ENCODE measurements around the gene GPHN. TPM values are rescaled to one million over a fixed set of nuclear protein-coding genes. Genes with fewer than 3 reads are reported as not detected.

GPHN gene
- total RNA-seq, 4 donors from 2014 or later, result 16.7 to 34.8 (median 27.0) TPM

DNA sequence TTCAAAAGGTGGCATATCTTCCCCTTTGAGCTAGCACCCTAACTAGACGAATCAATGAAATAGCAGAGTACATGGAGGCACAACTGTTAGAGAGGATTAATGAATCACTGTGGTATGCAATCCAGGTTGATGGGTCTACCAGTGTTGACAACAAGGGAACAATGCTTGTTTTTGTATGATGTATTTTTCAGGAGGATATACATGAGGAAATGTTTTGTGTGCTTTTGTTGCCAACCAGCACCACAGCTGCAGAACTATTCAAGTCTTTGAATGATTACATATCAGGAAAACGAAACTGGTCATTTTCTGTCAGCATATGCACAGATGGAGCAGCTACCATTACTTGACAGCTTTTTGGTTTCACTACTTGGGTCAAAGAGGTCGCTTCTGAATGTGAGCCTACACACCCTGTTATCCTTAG, 142.6 kb downstream of the GPHN start:
- H3K27me3 ChIP-seq, result no peaks in the 10 kb centered on the region
- H3K27ac ChIP-seq, result no peak overlapping the region
- WGBS, result 51% methylated on average over 3 of the region's 3 CpGs
- H3K4me1 ChIP-seq, result no peaks in the 10 kb centered on the region
- H3K4me3 ChIP-seq, result no peak overlapping the region
- no peaks in the 10 kb centered on the region for H3K9me3 ChIP-seq
- no peak for DNase-seq (ENCODE audit: low spot score in 2 of 2)
- H3K36me3 ChIP-seq, result no peaks in the 10 kb centered on the region
- TF ChIP-seq, protein P1, sequence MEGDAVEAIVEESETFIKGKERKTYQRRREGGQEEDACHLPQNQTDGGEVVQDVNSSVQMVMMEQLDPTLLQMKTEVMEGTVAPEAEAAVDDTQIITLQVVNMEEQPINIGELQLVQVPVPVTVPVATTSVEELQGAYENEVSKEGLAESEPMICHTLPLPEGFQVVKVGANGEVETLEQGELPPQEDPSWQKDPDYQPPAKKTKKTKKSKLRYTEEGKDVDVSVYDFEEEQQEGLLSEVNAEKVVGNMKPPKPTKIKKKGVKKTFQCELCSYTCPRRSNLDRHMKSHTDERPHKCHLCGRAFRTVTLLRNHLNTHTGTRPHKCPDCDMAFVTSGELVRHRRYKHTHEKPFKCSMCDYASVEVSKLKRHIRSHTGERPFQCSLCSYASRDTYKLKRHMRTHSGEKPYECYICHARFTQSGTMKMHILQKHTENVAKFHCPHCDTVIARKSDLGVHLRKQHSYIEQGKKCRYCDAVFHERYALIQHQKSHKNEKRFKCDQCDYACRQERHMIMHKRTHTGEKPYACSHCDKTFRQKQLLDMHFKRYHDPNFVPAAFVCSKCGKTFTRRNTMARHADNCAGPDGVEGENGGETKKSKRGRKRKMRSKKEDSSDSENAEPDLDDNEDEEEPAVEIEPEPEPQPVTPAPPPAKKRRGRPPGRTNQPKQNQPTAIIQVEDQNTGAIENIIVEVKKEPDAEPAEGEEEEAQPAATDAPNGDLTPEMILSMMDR (IDR thresholded peaks at IDR 0.05), result no peak

DNA sequence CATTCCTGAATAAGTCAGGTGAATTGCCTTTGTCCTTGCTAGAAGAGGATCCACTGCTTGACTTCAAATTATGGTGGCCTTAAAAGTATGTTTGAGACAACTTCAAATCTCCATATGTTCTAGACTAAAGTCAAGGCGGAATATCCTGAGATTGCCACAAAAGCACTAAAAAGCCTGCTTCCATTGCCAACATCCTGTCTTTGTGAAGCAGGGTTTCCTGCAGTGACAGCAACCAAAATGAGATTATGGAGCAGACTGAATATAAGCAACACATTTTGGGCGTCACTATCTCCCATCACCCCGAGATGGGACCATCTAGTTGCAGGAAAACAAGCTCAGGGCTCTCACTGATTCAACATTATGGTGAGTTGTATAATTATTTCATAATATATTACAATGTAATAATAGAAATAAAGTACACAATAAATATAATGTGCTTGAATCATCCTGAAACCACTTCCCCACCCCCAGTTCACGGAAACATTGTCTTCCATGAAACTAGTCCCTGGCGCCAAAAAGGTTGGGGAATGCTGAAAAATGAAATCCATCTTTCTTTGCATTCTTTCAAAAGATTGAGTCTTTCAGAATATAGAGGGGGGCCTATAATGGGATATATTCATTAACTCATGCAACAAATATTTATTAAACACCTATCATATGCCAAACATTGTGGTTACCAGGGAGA, 143.7 kb downstream of the GPHN start:
- 84% methylated on average over 5 of the region's 5 CpGs for WGBS

DNA sequence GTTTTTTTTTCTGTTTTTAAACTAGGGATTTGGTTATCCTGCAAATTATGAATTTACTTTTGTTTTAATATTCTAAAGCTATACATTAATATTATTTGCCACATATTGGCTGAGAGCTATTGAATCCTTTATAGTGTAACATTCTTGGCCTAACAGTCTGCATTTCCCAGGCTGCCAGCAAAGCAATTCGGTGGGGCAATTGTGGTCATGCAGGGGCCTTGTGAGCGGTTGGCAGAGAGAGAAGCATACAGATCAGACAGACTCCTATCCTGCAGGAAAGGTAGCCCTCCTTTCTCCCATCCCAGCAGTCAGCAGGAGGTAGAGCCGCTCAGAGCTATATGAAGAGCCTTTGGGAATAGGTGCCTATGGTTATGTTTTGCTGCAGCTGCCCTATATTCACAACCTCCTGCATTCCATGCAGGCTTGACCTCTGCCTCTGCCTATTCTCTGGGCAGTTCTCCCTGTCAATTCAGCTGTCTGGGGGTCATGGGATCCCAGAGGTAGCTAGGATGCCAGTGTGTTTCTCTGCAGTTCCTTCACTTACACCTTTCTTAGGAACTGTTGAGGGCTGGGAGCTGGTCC, 144.7 kb downstream of the GPHN start:
- Histone ChIP-seq H3K9me3 (peaks cover 12% of the 10 kb centered on the region), H3K4me1 (no peaks in the 10 kb centered on the region), H3K27me3 (no peaks in the 10 kb centered on the region), H3K27ac (no peak overlapping the region), H3K4me3 (no peak overlapping the region), H3K36me3 (no peaks in the 10 kb centered on the region)
- no peak for TF ChIP-seq EP300 (IDR thresholded peaks at IDR 0.05)
- TF ChIP-seq, protein P1 (IDR thresholded peaks at IDR 0.05), result no peak
- WGBS, result 89% methylated on average over 3 of the region's 3 CpGs
- no peak for DNase-seq (ENCODE audit: low spot score in 2 of 2)

More for the DNA sequence above, 143.7 kb downstream of the GPHN start:
- H3K27ac ChIP-seq, result no peak overlapping the region
- no peak for TF ChIP-seq POLR2AphosphoS5 (IDR thresholded peaks at IDR 0.05)
- TF ChIP-seq, protein P1 (IDR thresholded peaks at IDR 0.05), result no peak
- no peak for TF ChIP-seq EP300 (IDR thresholded peaks at IDR 0.05)
- no peaks in the 10 kb centered on the region for H3K27me3 ChIP-seq
- no peak overlapping the region for H3K4me3 ChIP-seq
- no peaks in the 10 kb centered on the region for H3K36me3 ChIP-seq
- peaks cover 4% of the 10 kb centered on the region for H3K9me3 ChIP-seq
- H3K4me1 ChIP-seq, result no peaks in the 10 kb centered on the region
- no peak for DNase-seq (ENCODE audit: low spot score in 2 of 2)

DNA sequence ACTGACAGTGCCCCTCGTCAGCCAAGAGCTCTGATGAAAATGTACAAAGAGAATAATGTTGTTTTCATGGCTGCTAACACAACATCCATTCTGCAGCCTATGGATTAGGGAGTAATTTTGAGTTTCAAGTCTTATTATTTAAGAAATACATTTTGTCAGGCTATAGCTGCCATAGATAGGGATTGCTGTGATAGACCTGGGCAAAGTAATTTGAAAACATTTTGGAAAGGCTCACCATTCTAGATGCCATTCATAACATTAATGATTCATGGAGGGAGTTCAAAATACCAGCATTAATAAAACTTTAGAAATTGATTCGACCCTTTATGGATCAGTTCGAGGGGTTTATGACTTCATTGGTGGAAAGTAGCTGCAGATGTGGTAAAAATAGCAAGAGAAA, 149.8 kb downstream of the GPHN start:
- Histone ChIP-seq H3K9me3 (peaks cover 12% of the 10 kb centered on the region), H3K27me3 (no peaks in the 10 kb centered on the region), H3K36me3 (no peaks in the 10 kb centered on the region), H3K27ac (no peak overlapping the region), H3K4me1 (no peaks in the 10 kb centered on the region), H3K4me3 (no peak overlapping the region)
- TF ChIP-seq EP300 (IDR thresholded peaks at IDR 0.05), result no peak
- TF ChIP-seq, protein P1 (IDR thresholded peaks at IDR 0.05), result no peak
- TF ChIP-seq POLR2A (IDR thresholded peaks at IDR 0.05), result no peak
- TF ChIP-seq POLR2AphosphoS5 (IDR thresholded peaks at IDR 0.05), result no peak
- WGBS, result 96% methylated on average over 3 of the region's 3 CpGs
- DNase-seq (ENCODE audit: low spot score in 2 of 2), result no peak

DNA sequence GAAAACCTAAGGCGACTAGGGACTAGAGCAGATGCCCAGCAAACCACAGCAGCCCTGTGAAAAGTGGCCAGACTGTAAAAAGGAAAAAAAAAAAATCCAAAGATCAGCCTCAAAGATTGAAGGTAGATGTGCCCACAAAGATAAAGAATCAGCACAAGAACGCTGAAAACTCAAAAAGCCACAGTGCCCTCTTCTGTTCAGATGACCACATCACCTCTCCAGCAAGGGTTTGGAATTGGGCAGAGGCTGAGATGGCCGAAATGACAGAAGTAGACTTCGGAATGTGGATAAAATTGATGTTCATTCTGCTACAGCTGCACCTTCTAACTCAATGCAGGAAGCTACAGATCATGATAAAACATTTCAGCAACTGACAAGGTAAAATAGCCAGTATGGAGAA, 154.4 kb downstream of the GPHN start:
- no peaks in the 10 kb centered on the region for H3K36me3 ChIP-seq
- H3K4me1 ChIP-seq, result no peaks in the 10 kb centered on the region
- DNase-seq (ENCODE audit: low spot score in 2 of 2), result no peak
- H3K9me3 ChIP-seq, result peaks cover 2% of the 10 kb centered on the region
- H3K27ac ChIP-seq, result no peak overlapping the region
- WGBS, result 65% methylated on average over 4 of the region's 4 CpGs
- H3K27me3 ChIP-seq, result no peaks in the 10 kb centered on the region
- no peak overlapping the region for H3K4me3 ChIP-seq
- TF ChIP-seq POLR2AphosphoS5 (IDR thresholded peaks at IDR 0.05), result no peak
- no peak for TF ChIP-seq EP300 (IDR thresholded peaks at IDR 0.05)
- no peak for TF ChIP-seq POLR2A (IDR thresholded peaks at IDR 0.05)
- TF ChIP-seq, protein P1 (IDR thresholded peaks at IDR 0.05), result no peak
